GM18867 (cell line): ENCODE results near the gene C11orf54.
A peak's percentile ranks its signal among the peaks of the same experiment; 100 is the strongest.
"Not testable (repeated sequence)": the region's sequence is repeated elsewhere in the genome, so short reads cannot be mapped to it uniquely, and the experiment has no call there.

ENCODE experiments used
- ATAC-seq: cut with Tn5 transposase; IDR thresholded peaks from one replicate; pipeline ENCODE4 v1.9.1; 2021; ENCODE audit warnings: mild to moderate bottlenecking, moderate library complexity; ENCODE audit not compliant: unreplicated experiment

C11orf54 gene

DNA sequence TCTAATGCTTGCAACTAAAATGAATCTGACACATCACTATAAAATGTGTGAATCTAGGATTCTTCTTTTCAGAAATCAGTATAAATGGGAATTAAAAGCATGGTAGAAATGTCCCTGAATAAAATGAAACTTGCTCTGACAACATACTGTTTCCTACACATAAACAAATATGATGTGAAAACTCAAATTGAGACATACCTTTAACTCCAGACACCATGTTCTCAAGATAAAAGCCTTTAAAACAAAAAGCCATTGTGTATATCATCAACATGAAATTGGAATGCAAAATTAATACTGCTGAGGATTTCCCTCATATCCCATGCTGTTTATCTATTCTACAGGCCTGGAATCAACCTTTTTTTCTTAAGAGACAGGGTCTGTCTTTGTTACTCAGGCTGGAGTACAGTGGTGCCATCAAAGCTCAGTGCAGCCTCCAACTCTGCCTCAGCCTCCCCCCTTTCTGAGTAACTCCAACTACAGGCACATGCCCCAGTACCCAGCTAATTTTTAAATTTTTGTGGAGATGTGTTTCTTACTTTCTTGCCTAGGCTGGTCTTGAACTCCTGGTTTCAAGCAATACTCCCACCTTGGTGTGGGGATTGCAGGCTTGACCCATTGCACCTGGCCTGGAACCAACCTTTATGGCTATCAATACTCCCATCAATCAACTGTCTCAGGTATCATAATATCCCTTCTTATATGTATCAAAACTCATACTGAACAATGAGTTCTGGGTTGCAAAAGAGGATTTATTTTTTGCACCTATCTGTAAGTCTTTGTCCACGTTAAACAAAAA lies 6.8 kb upstream of the C11orf54 start:
- ATAC-seq = no peak

GRCh38 chr11:93735627-93736026 lies 5.8 kb upstream of the C11orf54 start:
- ATAC-seq = no peak

- no peak for ATAC-seq
Measured at GRCh38 chr11:93736129-93736528, 5.3 kb upstream of the C11orf54 start.

DNA sequence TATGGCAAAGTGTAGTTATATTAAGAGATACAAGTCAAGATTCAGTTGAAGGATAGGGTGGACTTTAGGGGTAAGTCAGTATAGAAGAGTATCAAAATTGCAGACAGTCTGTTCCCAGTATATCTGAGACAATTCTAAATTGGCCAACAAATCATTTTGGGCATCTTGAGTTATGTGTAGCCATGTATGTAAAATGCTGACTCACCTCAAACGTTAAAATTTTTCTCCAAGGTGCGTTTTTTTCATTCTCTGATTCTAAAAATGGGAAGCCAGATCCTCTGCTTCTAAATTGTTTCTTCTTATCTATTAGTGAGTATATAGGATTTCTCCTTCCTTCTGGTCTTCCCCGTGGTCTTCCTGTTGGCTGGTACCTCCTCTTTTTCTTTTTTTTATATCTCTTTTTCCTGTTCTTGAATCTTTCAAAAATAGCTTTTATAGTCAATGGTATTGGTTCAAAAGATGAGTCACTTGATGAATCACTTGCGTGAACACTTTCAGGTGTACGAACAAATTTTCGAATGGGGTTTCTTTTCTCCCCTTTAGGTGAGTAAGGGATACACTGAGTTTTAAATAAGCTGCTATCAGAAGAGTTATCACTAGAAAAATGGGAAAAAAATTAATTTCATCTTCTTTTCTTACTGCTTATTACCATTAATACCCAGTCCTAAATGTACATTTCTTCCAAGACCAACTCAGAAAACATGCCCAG lies 3.4 kb upstream of the C11orf54 start:
- ATAC-seq = no peak

GRCh38 chr11:93738647-93739081 lies 2.8 kb upstream of the C11orf54 start:
- ATAC-seq = no peak

DNA sequence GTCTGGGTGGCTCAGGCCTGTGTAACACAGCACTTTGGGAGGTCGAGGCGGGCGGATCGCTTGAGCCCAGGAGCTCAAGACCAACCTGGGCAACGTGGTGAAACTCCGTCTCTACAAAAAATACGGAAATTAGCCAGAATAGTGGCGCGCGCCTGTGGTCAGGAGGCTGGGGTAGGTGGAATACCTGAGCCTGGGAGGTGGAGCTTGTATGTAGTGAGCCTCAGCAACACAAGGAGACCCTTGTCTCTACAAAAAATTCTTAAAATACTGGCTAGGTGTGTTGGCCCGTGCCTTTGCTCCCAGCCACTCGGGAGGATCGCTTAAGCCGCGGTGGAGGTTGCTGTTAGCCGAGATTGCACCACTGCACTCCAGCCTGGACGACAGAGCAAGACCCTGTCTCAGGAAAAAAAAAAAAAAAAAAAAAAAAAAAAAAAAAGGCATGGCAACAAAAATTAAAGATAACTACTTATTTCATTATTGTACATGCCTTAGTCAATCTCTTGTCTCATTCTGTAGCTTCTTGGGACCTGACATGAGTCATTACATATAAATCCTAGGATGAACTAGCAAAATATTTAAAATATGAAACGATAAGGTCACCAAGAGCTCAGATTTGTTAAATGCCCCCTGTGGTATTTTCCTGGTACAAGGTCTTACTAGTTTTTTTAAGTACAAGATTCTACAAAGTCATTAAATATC lies 1.3 kb upstream of the C11orf54 start:
- ATAC-seq = no peak

GRCh38 chr11:93740730-93741093 lies 760 bp upstream of the C11orf54 start:
- ATAC-seq = peak; percentile 35

GRCh38 chr11:93741882-93742226 lies 382 bp downstream of the C11orf54 start:
- peak; percentile 7 for ATAC-seq

DNA sequence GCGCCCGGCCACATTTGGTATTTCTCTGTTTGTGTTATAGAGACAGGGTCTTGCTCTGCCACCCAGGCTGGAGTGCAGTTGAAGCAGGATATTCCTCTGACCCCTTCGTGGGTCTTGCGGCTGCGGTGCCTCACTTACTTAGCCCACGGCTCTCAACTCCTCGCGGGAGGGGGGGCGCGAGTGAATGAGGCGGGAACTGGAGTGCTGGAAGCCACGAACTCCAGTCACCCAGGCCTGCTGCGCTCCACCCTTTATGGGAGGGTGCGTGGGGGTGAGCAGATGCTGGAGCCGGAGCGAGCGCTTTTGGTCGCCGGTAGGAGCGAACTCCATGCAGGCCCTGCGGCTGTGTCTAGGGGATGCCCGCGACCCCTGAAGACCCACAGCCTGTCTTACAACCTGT lies 1.8 kb downstream of the C11orf54 start:
- ATAC-seq = no peak

GRCh38 chr11:93744669-93745004 lies 3.2 kb downstream of the C11orf54 start:
- no peak for ATAC-seq

DNA sequence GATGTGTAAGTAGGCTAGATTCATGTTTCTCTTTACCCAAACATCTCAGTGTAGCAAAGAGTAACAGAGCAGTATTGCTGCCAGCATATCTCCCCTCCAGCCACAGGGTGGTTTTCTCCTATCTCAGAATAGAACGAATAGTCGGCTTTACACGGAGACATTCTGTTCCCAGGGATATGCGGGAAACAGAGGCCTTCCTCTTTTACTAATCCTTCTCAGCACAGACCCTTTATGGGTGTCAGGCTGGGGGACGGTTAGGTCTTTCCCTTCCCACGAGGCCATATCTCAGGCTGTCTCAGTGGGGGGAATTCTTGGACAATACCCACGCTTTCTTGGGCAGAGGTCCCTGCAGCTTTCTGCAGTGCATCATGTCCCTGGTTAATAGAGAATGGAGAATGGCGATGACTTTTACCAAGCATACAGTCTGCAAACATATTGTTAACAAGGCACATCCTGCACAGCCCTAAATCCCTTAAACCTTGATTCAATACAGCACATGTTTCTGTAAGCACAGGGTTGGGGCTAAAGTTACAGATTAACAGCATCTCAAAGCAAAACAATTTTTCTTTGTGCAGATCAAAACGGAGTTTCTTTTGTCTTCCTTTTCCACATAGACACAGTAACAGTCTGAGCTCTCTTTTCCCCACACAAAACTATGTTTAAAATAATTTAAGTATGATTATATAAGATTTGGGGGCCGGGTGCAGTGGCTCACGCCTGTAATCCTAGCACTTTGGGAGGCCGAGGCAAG lies 3.7 kb downstream of the C11orf54 start:
- not testable (repeated sequence) for ATAC-seq

DNA sequence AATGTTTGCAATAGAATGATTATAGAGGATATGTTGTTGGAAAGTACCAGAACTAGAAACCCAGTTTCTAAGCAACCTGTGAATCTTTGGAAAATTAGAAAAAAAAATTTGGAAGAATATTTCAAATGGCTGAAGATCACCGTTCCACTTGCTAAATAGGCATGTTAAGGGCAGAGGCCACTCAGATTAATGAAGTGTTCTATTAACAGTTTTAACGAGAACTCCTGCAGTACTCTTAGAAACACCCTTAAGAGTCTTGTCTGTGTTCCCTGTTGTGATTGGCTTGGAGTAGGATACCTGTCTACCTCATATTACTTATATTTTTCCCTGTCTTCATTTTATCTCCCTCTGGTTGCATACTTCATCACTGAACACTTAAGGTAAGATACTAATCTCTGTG lies 4.6 kb downstream of the C11orf54 start:
- no peak for ATAC-seq

- ATAC-seq = peak; percentile 64
Measured at GRCh38 chr11:93747122-93747521, 5.7 kb downstream of the C11orf54 start.

DNA sequence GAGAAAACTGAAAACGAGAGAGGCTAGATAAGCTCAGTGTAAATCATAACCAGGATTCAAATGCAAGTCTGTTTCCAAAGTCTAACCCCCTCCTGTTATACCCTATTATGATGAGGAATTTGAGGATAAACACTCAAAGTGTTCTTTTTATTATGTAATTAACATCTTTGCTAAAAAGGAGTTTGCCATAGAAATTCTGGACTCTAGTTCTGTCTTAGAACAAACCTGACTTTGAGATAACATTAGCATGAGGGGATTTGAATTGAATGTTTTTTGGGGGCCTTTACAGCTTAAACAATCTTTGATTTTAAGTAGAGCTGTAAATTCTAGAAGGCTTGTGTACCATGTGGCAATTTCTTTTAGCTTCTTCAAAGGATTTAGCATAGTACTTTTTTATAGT lies 9.5 kb downstream of the C11orf54 start:
- no peak for ATAC-seq

DNA sequence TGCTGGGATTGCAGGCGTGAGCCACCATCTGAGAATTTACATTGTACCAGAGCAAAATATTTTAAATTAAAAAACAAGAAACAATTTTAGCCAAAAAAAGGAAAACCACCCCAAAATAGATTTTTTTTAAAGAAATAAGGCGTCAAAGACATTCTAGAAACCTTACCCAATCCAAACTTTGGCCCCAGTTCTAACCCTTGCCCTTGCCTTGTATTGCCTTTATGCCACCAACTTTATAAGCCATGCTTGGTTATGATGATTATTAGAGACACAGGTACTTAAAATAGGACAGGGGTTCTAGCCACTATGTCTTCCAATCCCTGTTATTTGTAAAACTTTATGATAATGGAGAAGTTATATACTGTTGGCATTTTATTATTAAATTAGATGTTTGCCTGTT lies 11.8 kb downstream of the C11orf54 start:
- no peak for ATAC-seq

DNA sequence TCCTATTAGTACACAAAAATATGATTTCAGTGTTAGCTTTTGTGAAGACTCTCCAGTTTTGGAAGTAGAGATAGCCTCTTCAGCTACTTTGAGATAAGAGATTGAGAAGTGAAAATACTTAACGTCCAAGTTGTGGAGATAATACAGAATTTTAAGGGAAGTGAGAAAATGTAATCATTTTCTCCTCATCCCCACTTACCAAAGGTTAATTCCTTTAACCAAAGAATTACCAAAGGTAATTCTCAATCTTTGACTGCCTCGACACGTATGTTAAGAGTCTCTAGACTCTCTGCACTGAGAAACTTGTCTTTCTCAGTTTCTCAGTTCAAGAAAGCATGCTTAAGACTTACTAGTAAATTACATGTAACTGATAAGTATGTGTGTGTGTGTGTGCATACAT lies 15.3 kb downstream of the C11orf54 start:
- peak; percentile 41 for ATAC-seq

- ATAC-seq = no peak
Measured at GRCh38 chr11:93757301-93757700, 15.8 kb downstream of the C11orf54 start.

DNA sequence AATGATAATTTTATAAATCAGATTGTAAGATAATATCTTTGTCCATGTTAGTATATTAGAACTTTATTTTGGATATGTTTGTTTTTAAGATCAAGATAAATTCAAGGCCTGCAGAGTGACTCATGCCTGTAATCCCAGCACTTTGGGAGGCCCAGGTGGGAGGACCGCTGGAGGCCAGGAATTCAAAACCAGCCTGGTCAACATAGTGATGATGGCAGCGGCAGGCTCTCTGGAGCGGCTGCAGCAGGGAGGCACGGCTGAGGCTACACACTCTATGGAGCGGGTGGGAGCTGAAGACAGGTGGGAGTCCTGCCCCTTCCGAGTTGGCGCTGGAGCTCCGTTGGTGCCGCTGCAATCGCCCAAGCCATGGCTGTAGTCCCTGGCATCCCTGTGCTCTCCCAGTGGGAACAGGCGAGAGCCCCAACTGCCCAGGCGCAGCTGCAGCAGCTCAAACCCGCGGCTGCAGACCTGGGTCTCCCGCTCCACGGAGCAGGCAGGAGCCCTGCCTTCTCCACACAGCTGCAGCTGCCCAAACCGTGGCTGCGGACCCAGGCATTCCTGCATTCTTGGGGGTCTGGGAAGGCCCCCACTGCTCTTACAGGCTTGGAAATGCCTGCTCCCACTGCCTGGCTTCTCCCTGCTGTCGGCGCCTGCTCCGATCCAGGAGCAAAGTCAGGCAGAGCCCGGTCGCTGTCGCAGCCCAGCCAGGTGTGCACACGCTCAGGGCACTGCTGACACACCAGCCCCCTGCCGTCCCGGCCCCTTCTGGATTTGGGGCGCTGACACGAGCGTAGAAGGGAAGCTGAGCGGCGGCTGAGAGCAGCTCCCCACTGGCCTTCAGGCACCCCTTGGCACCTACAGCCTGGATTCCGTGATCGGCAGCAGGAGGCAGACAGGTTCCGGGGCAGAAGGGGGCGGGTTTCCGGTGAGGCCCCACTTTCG lies 16.7 kb downstream of the C11orf54 start:
- no peak for ATAC-seq

DNA sequence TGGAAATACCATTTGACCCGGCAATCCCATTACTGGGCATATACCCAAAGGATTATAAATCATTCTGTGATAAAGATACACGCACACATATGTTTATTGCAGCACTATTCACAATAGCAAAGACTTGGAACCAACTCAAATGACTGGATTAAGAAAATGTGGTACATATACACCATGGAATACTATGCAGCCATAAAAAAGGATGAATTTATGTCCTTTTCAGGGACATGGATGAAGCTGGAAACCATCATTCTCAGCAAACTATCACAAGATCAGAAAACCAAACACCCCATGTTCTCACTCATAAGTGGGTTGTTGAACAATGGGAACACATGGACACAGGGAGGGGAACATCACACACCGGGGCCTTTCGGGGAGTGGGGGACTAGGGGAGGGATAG lies 17.7 kb downstream of the C11orf54 start:
- not testable (repeated sequence) for ATAC-seq

- ATAC-seq = no peak
Measured at GRCh38 chr11:93761910-93762309, 20.4 kb downstream of the C11orf54 start.
